CD1c-positive myeloid dendritic cell (primary cell): ENCODE measurements around the gene ZFAND3.

ENCODE experiments used
- DNase-seq: peaks from one replicate; pipeline ENCODE4 v3.0.0-alpha.2; 2016; ENCODE audit errors: extremely low spot score

Gene ZFAND3

DNA sequence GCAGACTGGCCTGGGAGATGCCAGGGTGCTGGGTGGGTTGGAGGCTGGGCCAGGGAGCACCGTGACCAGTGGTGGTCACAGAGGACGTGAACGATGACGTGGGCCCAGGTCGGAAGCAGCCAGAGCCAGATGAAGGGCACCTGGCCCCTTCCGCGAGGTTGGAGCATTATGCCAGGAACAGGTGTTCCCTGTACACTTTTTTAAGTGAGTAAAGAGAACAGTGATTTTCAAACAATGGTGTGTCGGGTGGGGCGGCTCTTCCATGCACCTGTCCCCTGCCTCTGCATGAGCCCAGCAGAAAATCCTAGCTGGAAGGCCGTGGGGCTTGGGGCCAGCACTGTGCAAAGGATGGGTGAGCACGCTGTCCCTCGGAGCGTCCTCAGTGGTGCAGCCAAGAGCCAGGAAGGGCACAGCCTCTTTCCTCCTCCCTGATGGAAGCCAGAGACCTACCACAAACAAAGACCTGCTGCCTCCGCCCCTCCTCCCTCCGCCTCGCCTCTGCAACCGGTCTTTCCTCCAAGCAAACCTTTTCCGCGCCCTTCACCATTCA is 350.5 kb downstream of the ZFAND3 start:
- no peak for DNase-seq

DNA sequence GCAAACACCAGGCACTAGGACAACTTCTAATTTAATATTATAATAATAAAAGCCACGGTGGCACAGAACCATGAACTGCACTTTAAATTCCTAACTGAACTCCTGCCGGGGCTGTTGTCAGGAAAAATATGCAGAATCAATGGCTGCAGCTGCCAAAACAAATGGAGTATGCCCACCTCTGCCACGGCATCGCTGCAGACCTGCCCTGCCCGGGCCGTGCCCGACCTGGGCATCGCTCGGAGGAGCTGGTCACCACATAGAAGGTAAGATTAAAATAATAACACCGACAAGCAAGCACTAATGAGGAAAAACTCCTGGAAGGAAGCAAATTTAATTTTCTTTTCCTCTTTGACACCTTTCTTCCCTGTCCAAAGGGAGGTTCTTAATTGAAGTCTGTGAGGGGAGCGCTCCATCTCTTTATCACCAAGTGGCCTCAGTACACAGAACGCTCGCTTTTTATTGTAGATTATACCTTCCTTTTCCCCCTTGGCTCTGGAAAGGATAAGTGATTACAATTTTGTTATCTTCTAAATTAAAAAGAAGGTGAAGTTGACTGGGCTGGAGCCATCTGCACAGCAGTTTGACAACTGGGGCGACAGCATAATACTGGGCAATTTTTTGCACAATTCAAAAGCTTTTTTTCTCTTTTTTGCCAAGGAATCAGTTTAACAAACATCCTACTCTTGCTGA is 351.3 kb downstream of the ZFAND3 start:
- no peak for DNase-seq

- no peak for DNase-seq
Measured at GRCh38 chr6:38171997-38172738, 352.6 kb downstream of the ZFAND3 start.

- DNase-seq, result no peak
Measured at GRCh38 chr6:38172739-38173410, 353.3 kb downstream of the ZFAND3 start.

DNA sequence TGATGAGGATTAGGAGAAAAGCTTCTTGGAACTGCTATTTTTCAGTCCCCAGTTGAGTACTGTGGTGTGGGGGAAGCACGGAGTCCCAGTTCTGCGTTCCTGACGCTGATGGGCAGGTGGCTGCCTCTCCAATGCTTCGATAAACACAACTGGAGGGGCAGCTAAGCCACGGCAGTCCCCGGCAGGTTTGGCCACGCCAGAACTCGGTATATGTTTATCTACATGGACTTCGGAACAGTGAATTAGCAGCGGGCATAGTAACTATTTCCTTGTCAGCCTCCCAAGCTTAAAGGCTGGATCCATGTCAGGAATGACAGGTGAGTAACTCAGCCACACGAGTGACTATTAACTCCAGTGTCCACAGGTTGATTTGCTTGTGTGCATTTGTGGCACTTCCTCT is 354.4 kb downstream of the ZFAND3 start:
- no peak for DNase-seq

DNA sequence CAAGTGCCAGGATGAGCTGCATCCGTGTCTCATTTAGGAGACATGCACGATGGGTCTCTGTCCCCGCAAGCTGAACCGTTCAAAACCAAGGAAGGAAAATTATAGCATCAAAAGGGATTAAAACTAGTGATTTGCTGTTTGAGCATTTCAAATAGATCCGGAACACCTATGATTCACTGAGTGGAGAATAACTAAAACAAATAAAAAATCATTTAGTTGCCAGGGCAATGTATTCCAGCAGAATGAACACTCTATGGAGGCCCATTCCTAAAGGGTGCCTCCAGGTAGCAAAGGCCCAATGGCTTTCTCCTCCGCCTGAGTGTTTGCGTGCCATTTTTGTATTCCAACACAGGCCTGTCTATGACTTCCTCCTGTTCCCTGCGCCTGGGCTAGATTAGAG is 354.8 kb downstream of the ZFAND3 start:
- DNase-seq, result no peak

DNA sequence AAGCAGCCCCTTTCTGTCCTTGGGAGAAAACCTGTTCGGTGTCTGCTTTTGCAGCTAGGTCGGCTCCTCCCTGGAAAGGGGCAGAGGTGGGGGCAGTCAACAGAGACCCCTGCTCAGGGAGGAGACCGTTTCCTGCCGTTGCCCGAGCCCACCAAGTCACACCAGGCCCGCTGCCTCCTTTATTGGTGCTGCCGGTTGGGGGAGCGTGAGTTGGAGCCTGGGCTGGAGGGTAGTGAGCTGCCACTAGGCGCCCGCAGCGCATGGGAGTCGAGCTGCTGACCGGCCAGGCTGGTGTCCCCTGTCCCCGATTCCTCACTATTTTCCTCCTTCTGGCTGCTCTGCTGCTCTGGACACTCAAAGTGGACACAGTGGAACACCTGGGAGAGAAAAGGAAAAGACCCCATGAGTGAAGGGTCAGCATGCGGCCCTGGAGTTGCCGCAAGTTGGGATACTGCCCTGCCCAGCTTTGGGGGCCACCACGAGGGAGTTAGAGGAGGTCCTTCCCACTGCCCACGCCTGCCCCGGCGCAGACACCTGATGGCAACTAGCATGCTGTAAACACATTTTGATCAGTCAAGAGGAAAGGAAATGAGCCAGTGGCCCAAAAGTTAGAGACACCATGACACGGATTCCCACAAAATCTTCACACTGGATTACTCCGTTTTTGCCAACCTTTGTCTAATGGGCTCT is 355.4 kb downstream of the ZFAND3 start:
- DNase-seq, result no peak

DNA sequence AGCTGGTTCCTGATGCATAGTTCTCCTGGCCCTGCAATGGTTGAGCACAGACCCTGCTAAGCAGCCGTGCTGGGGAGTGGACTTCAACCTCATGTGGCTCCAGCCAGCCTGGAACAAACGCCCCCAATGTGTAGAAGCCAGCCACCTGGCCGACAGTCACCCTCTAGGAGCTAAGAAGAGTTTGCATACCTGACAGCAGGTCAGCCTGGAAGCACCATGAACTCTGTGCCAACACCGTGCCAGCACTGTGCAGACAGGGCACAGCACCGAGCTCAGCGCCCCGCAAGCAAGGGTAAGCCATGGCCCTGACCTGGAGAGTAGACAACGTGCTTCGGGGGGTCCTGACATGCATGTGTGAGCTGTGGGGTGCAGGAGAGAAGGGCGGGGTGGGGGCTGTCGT is 356.3 kb downstream of the ZFAND3 start:
- DNase-seq, result no peak

DNA sequence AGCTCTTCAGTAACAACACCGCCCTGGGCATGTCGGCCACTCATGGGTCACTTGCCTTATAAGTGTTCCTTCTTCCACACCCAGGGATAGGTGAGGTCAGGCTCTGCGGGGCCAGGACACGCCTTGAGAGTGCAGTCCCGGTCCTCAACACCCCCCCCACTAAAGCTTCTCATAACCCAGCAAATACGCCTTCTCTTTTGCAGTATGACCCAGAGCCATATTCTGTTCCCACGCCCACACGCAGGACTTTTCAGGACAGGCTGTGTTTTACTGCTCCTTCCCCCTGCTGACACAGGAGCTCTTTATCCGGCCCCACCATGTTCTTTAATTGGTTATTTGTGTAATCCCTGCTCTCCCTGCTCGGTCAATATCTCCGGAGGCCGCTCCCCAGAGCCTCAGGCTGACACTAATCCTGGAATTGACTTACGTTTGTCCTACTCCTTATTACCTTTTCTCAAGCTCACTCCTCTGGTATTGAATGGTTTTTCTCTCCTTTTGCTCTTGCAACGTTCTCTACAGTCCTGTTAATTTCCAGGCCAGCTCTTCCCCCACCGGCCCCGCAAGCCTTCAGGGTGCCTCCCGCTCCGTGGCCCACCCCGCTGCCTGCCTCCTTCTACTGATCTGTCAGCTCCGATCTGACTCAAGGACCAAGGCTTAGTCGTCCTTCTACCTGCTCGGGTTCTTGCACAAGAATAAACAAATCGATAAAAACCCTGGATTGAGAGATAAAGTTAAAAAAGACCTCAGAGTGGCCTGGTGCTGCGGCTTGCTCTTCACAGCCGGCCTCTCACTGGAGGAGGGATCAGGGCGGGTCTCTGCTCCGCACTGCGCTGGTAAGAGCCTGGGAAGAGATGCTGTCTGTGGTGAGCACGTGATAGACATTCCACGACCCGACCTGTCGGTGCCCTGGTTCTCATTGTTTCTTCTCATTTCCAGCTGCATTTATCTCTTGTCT is 357.5 kb downstream of the ZFAND3 start:
- DNase-seq, result no peak

- no peak for DNase-seq
Measured at GRCh38 chr6:38177882-38178583, 358.5 kb downstream of the ZFAND3 start.

GRCh38 chr6:38178584-38178886 is 359.0 kb downstream of the ZFAND3 start:
- DNase-seq, result no peak

DNA sequence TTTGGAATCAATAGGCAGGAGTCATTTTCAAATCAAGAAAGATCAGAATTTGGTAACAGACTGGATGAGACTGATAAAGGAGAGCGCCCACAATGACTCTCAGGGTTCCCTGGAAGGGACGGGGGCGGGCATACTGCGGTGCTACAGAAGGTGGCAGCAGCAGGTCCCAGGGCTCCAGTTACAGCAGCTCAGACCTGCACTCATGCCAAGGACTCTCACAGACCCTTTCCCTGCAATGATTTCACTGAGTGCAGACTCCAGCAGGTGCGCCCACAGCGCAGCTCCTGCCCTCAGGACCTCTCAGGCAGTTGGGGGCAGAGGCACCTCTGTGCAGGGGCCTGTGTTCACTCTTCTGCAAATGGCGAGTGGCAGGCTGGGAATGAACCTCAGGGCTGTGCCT is 359.8 kb downstream of the ZFAND3 start:
- no peak for DNase-seq

DNA sequence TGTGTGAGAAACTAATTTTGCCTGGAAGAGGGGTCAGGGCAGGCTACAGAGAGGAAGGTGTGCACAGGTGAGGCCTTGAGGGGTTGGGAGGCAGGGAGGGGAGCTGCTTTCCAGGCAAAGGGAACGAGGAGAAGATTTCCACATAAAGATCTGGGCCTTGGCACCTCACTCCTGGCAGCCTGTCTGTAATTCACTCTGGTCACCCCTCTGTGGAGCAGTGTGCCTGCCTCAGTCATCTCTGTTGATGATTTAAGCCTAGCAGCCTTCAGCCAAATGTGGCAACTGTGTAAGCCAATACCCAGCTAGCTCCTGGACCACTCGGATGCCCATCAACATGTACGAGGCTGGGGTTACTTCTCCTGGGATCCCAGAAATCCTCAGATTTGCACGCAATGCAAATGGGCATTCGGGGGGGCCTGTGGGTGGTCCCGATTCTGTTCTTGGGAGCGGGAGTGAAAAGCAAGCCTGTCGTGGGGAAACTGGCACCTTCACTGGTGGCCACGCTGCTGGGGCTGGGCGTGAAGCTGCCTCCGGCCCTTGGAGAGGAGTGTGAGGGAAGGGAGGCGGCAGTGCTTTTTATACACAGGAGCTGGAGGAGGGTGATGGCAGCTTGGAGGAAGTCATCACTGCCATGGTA is 360.4 kb downstream of the ZFAND3 start:
- DNase-seq, result no peak

- DNase-seq, result no peak
Measured at GRCh38 chr6:38180586-38180985, 361.1 kb downstream of the ZFAND3 start.

DNA sequence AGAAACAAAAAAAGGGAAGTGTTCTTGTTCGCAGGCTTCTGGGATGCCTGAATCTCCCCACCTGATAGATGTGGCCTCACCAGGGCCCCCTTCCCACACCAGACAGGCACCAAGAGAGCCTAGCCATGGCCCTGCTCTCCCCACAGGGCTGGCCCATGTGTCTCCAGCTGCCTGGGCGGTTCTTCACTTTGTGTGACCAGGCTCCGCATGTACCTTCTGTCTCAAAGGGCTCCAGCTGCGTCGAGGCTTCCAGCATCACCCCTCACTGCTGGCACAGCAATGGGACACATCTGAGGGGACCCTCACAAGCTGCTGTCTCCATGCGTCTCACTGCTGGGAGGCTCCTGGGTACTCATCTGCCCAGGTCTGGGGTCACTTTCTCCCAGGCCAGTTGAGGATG is 362.9 kb downstream of the ZFAND3 start:
- no peak for DNase-seq

DNA sequence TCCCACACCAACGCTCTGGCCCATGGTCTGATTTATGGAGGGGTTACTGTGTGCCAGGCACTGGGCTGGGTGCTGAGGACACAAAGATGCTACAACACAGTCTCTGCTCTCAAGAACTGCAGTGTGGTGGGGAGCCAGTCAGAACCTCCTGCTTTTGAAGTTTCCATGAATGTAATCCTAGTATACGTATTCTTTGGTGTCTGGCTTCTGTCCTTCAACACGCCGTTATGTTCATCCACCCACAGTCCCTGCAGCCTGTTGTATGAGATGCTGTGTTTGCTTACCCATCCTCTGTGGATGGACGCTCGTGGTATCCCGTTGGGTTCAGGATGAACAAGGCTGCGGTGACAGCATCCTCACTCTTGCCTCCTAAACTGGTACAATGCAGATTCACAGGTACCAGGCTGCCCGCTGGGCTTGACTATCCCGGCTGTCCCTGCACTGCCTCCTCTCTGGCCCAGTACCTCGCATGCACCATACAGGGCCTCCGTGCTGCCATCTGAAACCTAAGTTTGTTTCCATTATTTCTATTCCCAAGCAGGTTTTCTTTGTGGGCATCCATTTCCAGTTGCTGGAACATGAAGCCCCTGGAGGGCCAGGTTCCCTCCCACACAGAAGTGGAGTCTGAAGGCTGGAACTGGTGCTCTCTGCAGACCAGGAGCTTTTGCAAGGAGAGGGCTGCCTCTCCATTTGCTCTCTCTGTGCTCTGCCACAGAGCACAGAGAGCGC is 364.5 kb downstream of the ZFAND3 start:
- DNase-seq, result no peak

GRCh38 chr6:38184585-38185080 is 365.1 kb downstream of the ZFAND3 start:
- DNase-seq, result no peak

- no peak for DNase-seq
Measured at GRCh38 chr6:38185244-38185643, 365.7 kb downstream of the ZFAND3 start.

- no peak for DNase-seq
Measured at GRCh38 chr6:38185752-38186151, 366.2 kb downstream of the ZFAND3 start.
